ENCODE results near the gene MR1.

MR1 gene

DNA sequence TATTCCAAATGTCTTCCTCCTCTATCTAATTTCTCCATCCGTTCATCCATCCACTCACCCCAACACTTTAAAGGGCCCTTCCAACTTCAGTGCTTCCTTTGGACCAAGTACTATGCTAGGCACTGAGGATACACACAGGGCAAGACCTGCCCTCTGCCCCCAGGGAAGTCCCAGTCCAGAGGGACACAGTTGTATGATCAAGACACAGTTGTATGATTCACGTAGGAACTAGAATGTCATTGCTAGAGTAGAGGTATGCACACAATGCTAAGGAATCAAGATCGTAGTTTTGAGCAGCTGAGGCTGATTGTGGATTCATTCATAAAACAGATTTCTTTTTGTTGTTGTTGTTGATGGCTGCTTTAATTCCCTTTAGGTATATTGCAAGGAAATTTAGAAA, 43.1 kb downstream of the MR1 start:
- no peak for DNase-seq
- no peak overlapping the region for H3K27ac Mint-ChIP-seq
- TF ChIP-seq, protein P1, sequence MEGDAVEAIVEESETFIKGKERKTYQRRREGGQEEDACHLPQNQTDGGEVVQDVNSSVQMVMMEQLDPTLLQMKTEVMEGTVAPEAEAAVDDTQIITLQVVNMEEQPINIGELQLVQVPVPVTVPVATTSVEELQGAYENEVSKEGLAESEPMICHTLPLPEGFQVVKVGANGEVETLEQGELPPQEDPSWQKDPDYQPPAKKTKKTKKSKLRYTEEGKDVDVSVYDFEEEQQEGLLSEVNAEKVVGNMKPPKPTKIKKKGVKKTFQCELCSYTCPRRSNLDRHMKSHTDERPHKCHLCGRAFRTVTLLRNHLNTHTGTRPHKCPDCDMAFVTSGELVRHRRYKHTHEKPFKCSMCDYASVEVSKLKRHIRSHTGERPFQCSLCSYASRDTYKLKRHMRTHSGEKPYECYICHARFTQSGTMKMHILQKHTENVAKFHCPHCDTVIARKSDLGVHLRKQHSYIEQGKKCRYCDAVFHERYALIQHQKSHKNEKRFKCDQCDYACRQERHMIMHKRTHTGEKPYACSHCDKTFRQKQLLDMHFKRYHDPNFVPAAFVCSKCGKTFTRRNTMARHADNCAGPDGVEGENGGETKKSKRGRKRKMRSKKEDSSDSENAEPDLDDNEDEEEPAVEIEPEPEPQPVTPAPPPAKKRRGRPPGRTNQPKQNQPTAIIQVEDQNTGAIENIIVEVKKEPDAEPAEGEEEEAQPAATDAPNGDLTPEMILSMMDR (IDR thresholded peaks at IDR 0.05): no peak
- H3K4me3 Mint-ChIP-seq: no peak overlapping the region
- peaks cover 24% of the 10 kb centered on the region for H3K4me1 Mint-ChIP-seq
- peaks cover 3% of the 10 kb centered on the region for H3K9me3 Mint-ChIP-seq
- peaks cover 23% of the 10 kb centered on the region for H3K27me3 Mint-ChIP-seq (ENCODE audit: low read depth, poor library complexity)
- H3K36me3 Mint-ChIP-seq (ENCODE audit: low read depth): no peaks in the 10 kb centered on the region

DNA sequence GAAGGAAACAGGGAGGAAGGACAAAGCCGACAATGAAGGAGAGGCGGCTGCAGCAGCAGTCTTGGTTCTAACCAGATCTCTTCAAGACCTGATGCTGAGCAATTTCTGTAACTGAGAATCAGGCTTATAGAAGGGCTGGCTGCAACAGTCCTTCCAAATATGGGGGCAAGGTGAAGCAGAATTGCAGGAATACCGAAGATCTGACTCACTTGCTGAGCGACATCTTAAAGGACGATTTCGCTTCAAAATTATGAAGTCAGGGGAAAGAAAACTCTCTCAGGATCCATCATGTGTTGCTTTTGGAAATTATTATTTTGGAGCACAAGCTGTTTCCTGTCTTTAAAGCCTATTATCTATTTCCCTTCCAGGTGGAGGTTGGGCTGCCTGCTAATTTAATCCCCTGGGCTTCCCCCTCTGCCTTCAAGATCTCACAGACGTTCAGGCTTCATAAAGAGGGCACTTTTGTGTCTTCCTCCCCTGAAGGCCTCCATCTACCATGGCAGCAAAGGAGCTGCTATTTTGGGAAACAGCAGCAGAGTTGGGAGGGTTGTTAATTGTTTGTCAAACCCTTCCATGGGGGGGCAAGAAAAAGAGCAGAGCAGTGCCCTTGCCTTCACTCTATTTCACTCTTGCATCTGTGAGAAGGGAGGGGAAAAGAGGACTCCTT, 43.9 kb downstream of the MR1 start:
- peaks cover 3% of the 10 kb centered on the region for H3K9me3 Mint-ChIP-seq
- peaks cover 23% of the 10 kb centered on the region for H3K27me3 Mint-ChIP-seq (ENCODE audit: low read depth, poor library complexity)
- H3K36me3 Mint-ChIP-seq (ENCODE audit: low read depth): no peaks in the 10 kb centered on the region
- H3K4me1 Mint-ChIP-seq: peaks cover 24% of the 10 kb centered on the region
- DNase-seq: no peak
- H3K4me3 Mint-ChIP-seq: no peak overlapping the region
- TF ChIP-seq, protein P1 (IDR thresholded peaks at IDR 0.05): no peak
- H3K27ac Mint-ChIP-seq: peak overlapping the region; percentile 10

DNA sequence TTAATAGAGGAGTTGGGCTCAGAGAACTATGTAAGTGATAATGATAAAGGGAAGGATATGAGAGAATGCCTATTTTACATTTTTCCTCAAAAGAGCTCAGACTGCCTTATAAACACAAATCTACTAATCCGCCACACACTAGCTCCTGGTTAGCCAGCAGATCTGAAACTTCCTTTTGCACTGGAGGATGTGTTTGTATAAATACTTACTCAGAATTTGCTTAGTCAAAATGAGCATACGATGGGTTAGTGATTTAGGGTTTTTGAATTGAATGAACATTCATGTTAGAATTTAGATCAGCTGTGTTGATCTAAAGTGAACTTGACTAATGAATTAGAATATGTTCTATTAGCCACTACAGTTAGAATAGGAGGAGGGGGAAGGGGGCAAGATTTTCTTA, 45.6 kb downstream of the MR1 start:
- Mint-ChIP-seq H3K36me3 (ENCODE audit: low read depth) (no peaks in the 10 kb centered on the region), H3K27me3 (ENCODE audit: low read depth, poor library complexity) (peaks cover 23% of the 10 kb centered on the region), H3K4me3 (no peak overlapping the region), H3K9me3 (peaks cover 3% of the 10 kb centered on the region), H3K4me1 (peaks cover 30% of the 10 kb centered on the region), H3K27ac (peak overlapping the region; percentile 32)
- DNase-seq: no peak
- TF ChIP-seq, protein P1 (IDR thresholded peaks at IDR 0.05): no peak

DNA sequence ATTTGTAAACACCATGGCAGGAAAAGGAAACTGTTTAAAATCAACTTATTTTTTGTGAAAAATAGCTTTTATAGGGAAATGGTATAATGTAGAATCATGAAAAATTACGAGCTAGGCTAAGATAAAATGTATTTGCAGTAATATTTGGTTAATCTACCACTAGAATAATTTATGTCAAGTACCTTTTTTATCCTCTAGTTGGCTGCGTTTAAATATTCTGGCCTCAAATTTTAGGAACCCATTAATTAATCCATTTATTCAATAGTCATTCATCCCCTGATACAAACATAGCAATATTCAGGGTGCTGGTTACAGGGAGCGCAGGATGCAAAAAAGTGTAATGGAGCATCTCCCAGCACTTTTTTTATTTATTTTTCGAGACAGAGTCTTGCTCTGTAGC, 46.1 kb downstream of the MR1 start:
- DNase-seq: no peak
- no peaks in the 10 kb centered on the region for H3K36me3 Mint-ChIP-seq (ENCODE audit: low read depth)
- TF ChIP-seq, protein P1 (IDR thresholded peaks at IDR 0.05): no peak
- H3K27ac Mint-ChIP-seq: no peak overlapping the region
- peaks cover under 1% of the 10 kb centered on the region for H3K9me3 Mint-ChIP-seq
- no peak overlapping the region for H3K4me3 Mint-ChIP-seq
- peaks cover 33% of the 10 kb centered on the region for H3K4me1 Mint-ChIP-seq
- peaks cover 19% of the 10 kb centered on the region for H3K27me3 Mint-ChIP-seq (ENCODE audit: low read depth, poor library complexity)

DNA sequence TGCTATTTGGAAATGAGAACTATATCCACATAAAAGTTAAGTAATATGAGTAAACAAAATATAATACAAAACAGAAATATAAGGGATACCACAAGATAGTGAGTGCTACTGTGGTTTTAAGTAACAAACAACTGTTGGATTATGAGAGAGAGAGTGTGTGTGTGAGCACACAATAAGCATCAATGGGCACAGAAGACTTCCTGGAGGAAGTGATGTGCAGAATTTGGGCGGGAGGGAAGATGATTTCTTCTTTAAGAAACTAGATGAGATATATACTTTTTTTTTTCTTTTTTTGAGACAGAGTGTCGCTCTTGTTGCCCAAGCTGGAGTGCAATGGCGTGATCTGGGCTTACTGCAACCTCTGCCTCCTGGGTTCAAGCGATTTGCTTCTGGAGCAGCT, 46.8 kb downstream of the MR1 start:
- Mint-ChIP-seq H3K4me3 (no peak overlapping the region), H3K27me3 (ENCODE audit: low read depth, poor library complexity) (peaks cover 17% of the 10 kb centered on the region), H3K9me3 (no peaks in the 10 kb centered on the region), H3K27ac (no peak overlapping the region), H3K36me3 (ENCODE audit: low read depth) (no peaks in the 10 kb centered on the region), H3K4me1 (peaks cover 33% of the 10 kb centered on the region)
- TF ChIP-seq, protein P1 (IDR thresholded peaks at IDR 0.05): no peak
- DNase-seq: no peak

DNA sequence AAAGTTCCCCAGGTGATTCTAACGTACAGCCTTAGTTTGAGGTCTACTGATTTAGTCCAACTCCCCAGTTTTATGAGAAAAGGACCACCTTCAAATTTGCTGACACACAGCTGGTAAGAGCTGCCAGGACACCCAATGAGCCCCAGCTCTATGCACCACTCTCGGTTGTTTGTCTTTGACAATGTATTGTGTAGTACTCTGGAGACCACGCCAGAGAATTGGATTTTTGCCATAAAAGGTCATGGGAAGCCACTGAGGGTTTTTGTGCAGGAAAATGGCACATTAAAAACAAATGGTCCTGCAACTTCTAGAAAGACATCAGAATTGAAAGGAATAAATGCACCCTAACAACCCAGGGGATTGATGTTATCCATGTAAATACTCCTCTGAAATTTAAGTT, 47.6 kb downstream of the MR1 start:
- Mint-ChIP-seq H3K27me3 (ENCODE audit: low read depth, poor library complexity) (peaks cover 19% of the 10 kb centered on the region), H3K4me3 (no peak overlapping the region), H3K27ac (no peak overlapping the region), H3K36me3 (ENCODE audit: low read depth) (no peaks in the 10 kb centered on the region), H3K9me3 (no peaks in the 10 kb centered on the region), H3K4me1 (peaks cover 33% of the 10 kb centered on the region)
- TF ChIP-seq, protein P1 (IDR thresholded peaks at IDR 0.05): no peak
- no peak for DNase-seq
